Stimulated activated CD8-positive, alpha-beta memory T cell treated with anti-CD3 and anti-CD28 coated beads, Interleukin-4, amount 100 ng/mL, for 48 hours (primary cell): ENCODE measurements around the gene MAST4.
"Not testable (repeated sequence)": the region's sequence is repeated elsewhere in the genome, so short reads cannot be mapped to it uniquely, and the experiment has no call there.

ENCODE experiments used
- DNase-seq: peaks from one replicate; pipeline ENCODE4 v3.0.0-alpha.2; 2020

The MAST4 gene

DNA sequence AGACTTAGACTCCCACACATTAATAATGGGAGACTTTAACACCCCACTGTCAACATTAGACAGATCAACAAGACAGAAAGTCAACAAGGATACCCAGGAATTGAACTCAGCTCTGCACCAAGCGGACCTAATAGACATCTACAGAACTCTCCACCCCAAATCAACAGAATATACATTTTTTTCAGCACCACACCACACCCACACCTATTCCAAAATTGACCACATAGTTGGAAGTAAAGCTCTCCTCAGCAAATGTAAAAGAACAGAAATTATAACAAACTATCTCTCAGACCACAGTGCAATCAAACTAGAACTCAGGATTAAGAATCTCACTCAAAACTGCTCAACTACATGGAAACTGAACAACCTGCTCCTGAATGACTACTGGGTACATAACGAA, 156.5 kb downstream of the MAST4 start:
- not testable (repeated sequence) for DNase-seq

GRCh38 chr5:66757219-66757833, 161.1 kb downstream of the MAST4 start:
- DNase-seq = peak; percentile 38

DNA sequence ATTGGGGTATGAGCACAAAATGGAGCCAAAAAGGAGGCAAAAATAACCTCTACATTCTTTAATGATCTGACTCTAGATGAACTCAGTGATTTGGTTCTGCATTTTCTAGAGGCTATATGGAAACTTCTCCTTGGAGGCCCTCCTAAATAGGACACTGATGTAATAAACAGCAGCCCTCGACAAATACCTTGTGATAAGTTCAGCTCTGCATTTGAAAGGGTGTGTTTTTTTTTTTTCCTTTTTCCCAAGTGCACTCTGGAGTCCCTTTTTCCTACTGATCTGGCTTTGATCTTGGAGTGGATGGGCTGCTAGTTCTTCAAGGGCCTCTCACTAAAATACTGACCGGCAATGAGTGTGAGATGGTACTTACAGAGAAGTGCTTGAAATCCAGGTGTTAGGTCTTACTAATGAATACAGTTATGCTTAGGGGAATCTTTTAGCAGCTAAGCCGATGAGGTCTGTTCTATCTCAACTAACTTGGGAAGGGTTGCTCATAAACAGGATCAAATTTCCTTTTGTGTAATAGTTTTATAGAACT, 161.7 kb downstream of the MAST4 start:
- DNase-seq = no peak

GRCh38 chr5:66769030-66769733, 173.0 kb downstream of the MAST4 start:
- DNase-seq = no peak

DNA sequence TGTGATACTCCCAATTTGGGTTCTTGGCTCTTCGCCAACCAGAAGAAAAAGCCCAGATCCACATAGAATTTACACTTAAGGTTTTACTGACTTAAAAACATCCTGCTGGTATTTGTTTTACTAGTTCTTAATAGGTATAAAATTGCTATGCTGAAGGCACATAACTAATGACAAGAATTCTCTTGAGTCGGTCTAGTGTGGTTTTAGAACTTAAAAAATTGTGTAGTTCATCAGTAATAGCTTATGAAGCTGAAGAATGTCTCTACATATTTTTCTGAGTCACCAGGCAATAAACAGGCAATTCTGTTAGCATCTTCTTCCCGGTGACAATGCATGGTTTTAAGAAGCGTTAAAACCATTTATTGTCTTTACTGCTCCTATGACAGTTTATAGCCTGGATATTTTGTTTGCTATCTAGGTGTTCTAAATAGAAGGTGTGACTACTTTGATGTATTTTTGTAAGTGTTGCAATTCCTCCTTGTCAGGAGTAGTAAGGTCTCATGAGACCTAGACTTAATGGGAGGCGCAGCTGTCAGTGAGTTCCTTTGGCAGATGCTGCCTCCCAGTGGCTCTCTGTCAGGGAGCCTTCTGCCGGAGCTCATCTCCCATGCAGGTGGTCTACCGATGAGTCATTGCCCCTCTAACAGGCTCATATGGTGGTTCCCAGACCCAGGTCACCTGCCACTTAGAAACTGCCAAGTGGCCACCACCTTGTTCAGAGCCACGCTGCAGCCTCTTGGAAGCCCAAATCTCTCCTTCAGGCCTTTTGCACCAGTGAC, 173.8 kb downstream of the MAST4 start:
- peak; percentile 24 for DNase-seq

DNA sequence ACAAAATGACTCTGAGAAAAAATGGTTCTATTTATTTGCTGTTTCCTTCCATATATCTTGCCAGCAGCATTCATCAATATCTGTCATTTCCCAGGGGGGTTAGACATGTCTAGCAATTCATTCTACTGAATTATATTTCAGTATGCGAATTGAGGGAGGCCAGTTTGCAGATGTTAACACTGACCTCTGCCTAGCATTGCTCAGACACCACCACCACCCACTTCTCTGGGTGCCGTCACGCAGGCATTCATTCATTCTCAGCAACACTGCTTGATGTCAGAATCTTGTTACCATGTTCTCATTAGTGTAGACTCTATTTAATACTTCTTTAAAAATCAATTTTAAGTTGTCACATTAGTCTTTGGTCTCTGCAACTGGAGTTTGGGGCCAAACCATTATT, 181.7 kb downstream of the MAST4 start:
- no peak for DNase-seq

DNA sequence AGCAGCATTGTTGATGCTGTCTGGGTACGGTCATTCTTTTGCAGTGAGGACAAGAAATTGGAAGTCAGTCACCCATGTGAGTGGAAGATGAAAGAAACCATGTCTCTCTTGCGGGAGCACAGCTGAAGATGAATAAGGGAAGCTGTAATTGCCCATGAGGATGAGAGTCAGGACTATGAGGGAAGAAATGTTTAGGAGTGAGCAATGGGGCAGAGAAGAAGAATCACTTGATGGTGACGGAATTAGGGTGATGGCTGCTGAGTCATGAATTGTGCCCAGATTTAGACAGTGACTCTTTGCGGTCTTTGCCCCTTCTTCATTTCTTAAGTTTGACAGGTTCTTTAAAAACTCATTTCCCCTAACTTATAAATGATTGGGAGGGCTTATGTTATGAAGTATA, 183.3 kb downstream of the MAST4 start:
- no peak for DNase-seq

- DNase-seq = no peak
Measured at GRCh38 chr5:66788556-66788955, 192.4 kb downstream of the MAST4 start.

GRCh38 chr5:66789434-66789833, 193.2 kb downstream of the MAST4 start:
- DNase-seq = no peak

DNA sequence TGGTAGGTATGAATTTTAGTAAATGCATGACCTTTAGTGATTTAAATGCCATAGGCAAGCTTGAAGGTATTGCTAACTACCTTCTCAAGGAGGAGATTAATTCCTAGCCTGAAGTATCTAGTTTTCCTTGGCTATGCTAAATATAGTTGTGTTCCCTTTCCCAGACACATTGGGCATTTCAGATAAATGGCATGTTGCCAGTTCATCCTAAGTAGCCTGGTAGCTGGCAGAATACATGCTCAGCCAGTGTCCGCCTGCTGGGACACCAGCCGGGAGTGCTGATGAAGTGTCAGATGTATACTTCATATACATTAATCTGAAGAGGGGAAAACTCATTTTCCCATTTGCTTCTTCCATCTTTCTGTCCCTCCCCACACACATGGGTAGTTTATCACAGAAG, 196.9 kb downstream of the MAST4 start:
- no peak for DNase-seq

DNA sequence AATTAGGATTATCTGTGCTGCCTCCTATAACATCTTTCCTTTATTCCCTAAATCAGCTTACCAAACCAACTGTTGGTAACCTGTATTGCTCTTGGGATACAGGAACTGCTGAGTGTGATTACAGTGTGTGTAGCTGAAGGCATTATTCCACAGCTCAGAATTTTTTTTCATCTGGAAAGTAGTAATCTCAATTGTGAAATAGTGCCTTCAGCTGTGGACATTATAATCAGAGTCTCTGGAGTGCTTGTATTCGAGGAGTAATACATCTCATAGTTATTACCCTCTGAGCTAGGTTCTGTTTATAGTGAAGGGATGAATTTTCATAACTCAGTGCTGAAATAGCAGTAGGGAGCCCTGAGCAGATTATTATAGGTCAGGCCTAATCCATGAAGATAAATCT, 199.5 kb downstream of the MAST4 start:
- no peak for DNase-seq

- no peak for DNase-seq
Measured at GRCh38 chr5:66796305-66797292, 200.4 kb downstream of the MAST4 start.

- no peak for DNase-seq
Measured at GRCh38 chr5:66802941-66803340, 206.7 kb downstream of the MAST4 start.

DNA sequence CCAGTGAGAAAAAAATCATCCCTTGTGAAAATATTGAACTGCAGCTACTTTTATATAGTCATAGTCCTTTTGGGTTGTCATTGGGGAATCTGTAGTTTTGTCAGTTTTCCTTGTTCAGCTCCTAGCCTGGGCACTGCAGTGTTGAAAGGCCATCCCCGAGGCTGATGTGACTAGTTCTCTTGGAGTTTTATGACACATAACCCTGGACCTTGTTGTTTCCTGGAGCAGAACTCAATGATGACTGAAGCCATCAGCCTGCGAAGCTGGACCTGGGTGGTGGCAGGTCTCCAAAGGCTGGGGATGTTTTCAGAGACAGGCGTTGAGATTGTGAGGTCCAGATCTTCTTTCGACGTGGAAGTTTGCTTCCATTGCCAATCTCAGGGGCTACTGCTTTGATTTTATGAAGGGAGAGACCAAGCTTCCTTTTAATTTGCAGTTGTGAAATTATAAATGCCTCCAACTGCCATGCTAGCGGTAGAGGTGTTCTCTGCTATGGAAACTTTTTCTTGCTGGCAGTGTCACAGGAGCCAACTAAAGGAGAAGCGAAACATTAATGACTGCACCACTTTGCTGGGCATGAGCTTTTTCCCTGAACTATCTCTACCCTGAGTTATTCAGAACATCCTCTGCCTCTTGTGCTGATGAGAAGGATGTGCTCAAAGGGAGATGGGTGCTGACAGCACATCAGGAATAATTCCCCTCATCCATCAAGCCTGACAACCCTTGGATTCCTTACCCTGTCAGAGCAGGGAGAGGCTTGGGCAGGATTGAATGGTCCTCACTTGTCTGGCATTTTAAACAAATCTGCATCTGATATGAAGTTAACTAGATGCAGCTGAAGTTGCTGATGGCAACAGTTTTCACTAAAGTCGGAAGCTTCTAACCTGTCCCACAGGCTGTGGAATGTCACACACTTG, 209.6 kb downstream of the MAST4 start:
- DNase-seq = no peak

DNA sequence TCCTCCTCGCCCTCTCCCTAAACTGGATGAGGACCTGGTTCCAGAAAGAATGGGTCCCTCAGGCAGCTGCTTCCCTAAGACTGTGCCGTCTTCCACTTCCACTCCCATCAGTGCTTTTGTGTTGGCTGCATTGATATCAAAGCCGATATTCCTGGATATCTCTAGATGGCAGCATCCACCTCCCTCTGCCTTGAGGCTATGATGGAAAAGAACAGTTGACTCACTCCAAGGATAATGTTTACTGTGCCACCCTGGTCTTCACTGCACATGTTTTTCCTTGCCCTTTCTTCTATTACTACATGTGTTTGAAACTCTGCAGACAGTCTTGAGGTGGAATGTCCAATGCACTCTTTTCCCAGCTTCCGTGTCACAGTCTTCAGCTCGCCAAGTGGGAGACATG, 211.6 kb downstream of the MAST4 start:
- no peak for DNase-seq

DNA sequence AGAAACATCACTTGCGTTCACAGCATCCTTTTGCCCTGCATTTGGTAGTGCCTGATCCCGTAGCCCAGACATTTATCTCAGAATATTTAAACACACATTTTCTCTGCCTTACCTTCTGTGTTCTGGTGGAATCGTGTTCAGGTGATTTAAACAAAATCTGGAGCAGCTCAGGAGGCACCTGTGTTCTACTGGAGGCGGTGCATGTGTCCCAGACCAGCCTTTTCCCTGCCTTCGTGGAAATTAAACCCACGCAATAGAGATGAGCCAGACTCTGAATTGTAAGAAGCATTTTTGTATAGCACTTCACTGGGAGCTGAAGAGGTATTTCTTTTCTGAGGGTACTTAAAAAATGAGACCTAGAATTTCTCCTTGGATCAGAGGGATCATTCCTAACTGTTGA, 212.5 kb downstream of the MAST4 start:
- no peak for DNase-seq

- no peak for DNase-seq
Measured at GRCh38 chr5:66810151-66810550, 214.0 kb downstream of the MAST4 start.

- no peak for DNase-seq
Measured at GRCh38 chr5:66810848-66811261, 214.7 kb downstream of the MAST4 start.

DNA sequence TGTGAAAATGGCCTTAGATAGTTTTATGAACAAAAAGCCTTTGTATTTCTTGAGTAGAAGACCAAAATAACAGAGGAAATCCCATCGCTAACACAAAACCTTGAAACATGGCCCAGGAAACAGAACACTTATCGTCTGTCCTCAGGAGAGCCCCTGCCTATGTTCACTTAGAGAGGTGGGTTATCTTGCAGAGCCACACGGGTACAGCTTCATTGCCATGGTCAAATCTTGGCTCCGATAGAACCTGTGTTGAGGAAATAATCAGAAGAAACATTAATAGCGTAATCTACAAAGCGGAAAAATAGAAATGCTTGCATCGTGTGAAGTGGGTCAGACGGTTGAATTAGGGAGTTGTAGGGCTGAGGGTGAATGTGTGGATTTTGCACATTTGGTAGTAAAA, 216.1 kb downstream of the MAST4 start:
- no peak for DNase-seq

GRCh38 chr5:66813306-66813705, 217.1 kb downstream of the MAST4 start:
- DNase-seq = no peak
